Skeletal muscle tissue (tissue), 4 donors: ENCODE results near the gene TRAF4. TPM values are rescaled to one million over a fixed set of nuclear protein-coding genes. Genes with fewer than 3 reads are reported as not detected.

ENCODE experiments used
- H3K27ac ChIP-seq: one replicate; pipeline ENCODE4 v1.7.0; 2013; ENCODE audit warnings: mild to moderate bottlenecking, low read depth, low read length, inconsistent platforms
- H3K27me3 ChIP-seq, 3 donors: one replicate each; pipeline ENCODE4 v1.7.0; 2013; ENCODE audit warnings: low read length in 3 of 3; ENCODE audit not compliant: control insufficient read depth in 3 of 3, insufficient read depth in 3 of 3
- H3K36me3 ChIP-seq, 3 donors: one replicate each; pipeline ENCODE4 v1.7.0; 2013; ENCODE audit warnings: low read length in 3 of 3; ENCODE audit not compliant: control insufficient read depth in 3 of 3, insufficient read depth in 3 of 3
- H3K4me1 ChIP-seq, 3 donors: one replicate each; pipeline ENCODE4 v1.7.0; 2013; ENCODE audit warnings: low read length in 3 of 3, mild to moderate bottlenecking in 3 of 3; ENCODE audit not compliant: control insufficient read depth in 3 of 3, insufficient read depth in 3 of 3
- H3K4me3 ChIP-seq, 3 donors: one replicate each; pipeline ENCODE4 v1.7.0; 2013; ENCODE audit warnings: low read length in 3 of 3
- H3K9ac ChIP-seq, 3 donors: one replicate each; pipeline ENCODE4 v1.7.0; 2013; ENCODE audit warnings: low read length in 3 of 3, mild to moderate bottlenecking in 3 of 3, moderate library complexity in 2 of 3, low read depth in 1 of 3
- H3K9me3 ChIP-seq, 3 donors: one replicate each; pipeline ENCODE4 v1.7.0; 2013; ENCODE audit warnings: low read length in 3 of 3; ENCODE audit not compliant: control insufficient read depth in 3 of 3
- total RNA-seq: library from RNA; depleted of rRNA; stranded (reverse); fragments of >200 nt; gene quantifications from one replicate; pipeline ENCODE4 v1.2.3, GENCODE V29; 2014
- donor health status: Osteomylitis.

Gene TRAF4
- total RNA-seq, 1 donor from 2014 or later = 26.1 TPM

GRCh38 chr17:28747051-28747691 lies 3.4 kb downstream of the TRAF4 start:
- Histone ChIP-seq H3K4me1 (peaks cover 31 to 52% (median 38%) of the 10 kb centered on the region in 3 donors), H3K27ac (no peak overlapping the region), H3K27me3 (peaks cover 0 to 12% (median 6%) of the 10 kb centered on the region in 3 donors), H3K36me3 (peaks cover 0 to 7% (median 0%) of the 10 kb centered on the region in 3 donors), H3K9me3 (no peaks in the 10 kb centered on the region), H3K4me3 (no peak overlapping the region), H3K9ac (peak overlapping the region in 1 of 3 donors; percentile 45)

GRCh38 chr17:28747801-28748750 lies 4.3 kb downstream of the TRAF4 start:
- Histone ChIP-seq H3K4me3 (no peak overlapping the region), H3K9me3 (no peaks in the 10 kb centered on the region), H3K27me3 (peaks cover 0 to 12% (median 6%) of the 10 kb centered on the region in 3 donors), H3K9ac (no peak overlapping the region), H3K36me3 (peaks cover 0 to 7% (median 0%) of the 10 kb centered on the region in 3 donors), H3K27ac (no peak overlapping the region), H3K4me1 (peaks cover 30 to 49% (median 37%) of the 10 kb centered on the region in 3 donors)

- H3K9ac ChIP-seq = no peak overlapping the region
- no peaks in the 10 kb centered on the region for H3K9me3 ChIP-seq
- H3K4me3 ChIP-seq = no peak overlapping the region
- H3K4me1 ChIP-seq = peaks cover 27 to 43% (median 32%) of the 10 kb centered on the region in 3 donors
- peaks cover 0 to 12% (median 6%) of the 10 kb centered on the region in 3 donors for H3K27me3 ChIP-seq
- H3K27ac ChIP-seq = no peak overlapping the region
- H3K36me3 ChIP-seq = peaks cover 0 to 7% (median 0%) of the 10 kb centered on the region in 3 donors
Measured at GRCh38 chr17:28748852-28749515, 5.2 kb downstream of the TRAF4 start.

DNA sequence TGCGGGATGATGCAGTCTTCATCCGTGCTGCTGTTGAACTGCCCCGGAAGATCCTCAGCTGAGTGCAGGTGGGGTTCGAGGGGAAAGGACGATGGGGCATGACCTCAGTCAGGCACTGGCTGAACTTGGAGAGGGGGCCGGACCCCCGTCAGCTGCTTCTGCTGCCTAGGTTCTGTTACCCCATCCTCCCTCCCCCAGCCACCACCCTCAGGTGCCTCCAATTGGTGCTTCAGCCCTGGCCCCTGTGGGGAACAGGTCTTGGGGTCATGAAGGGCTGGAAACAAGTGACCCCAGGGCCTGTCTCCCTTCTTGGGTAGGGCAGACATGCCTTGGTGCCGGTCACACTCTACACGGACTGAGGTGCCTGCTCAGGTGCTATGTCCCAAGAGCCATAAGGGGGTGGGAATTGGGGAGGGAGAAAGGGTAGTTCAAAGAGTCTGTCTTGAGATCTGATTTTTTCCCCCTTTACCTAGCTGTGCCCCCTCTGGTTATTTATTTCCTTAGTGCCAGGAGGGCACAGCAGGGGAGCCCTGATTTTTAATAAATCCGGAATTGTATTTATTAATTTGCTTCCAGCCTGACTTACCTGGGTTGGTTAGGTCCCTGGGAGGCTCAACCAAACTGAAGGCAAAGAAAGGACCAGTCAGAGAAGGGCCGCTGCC lies 5.8 kb downstream of the TRAF4 start:
- H3K27me3 ChIP-seq = peaks cover 0 to 12% (median 4%) of the 10 kb centered on the region in 3 donors
- no peak overlapping the region for H3K27ac ChIP-seq
- peaks cover 0 to 7% (median 0%) of the 10 kb centered on the region in 3 donors for H3K36me3 ChIP-seq
- H3K4me1 ChIP-seq = peaks cover 23 to 39% (median 29%) of the 10 kb centered on the region in 3 donors
- no peak overlapping the region for H3K4me3 ChIP-seq
- no peak overlapping the region for H3K9ac ChIP-seq
- no peaks in the 10 kb centered on the region for H3K9me3 ChIP-seq

DNA sequence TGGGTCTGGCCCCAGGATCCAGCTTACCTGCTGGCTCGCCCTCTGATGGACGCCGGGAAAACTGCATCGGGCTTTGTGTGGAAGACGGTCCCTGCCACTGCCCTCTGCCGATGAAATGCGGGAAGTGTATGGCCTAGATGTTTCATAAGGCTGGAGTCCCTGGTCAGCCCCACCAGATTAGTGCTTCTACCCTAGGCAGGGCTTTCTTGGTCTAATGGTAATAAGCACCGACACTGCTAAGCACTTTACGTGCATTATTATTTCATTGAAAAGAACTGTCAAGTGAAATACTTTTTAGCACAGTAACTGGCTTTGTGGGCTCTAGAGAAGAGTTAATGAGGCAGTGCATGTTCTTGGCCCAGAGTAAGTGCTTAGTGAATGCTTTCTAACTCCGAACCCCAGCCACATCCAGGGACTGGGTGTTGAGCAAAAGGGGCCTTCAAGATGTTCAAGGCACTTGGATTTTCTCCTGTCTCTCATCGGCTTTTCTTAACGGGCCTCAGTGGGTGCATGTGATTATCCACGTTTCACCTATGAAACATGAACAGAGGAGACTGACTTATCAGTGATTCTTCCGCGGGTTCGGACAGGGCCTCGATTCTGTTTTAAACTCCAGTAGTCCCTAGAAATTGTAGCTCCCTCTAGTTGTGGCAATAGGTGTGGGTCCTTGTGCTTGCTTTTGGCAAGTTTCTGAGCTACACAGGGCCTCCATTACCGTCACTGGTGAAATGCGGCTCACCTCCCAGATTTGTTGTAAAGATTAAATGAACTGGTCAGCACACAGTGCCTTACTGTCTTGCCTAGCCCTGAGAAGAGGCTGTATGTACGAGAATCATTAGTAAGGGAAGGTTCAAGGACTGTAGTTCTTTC lies 6.6 kb downstream of the TRAF4 start:
- no peaks in the 10 kb centered on the region for H3K9me3 ChIP-seq
- H3K4me1 ChIP-seq = peaks cover 19 to 33% (median 23%) of the 10 kb centered on the region in 3 donors
- no peak overlapping the region for H3K27ac ChIP-seq
- H3K4me3 ChIP-seq = no peak overlapping the region
- peak overlapping the region in 2 of 3 donors; percentile 2 to 5 for H3K9ac ChIP-seq
- peaks cover 0 to 7% (median 0%) of the 10 kb centered on the region in 3 donors for H3K27me3 ChIP-seq
- H3K36me3 ChIP-seq = peaks cover 0 to 7% (median 0%) of the 10 kb centered on the region in 3 donors

GRCh38 chr17:28751600-28752366 lies 8.0 kb downstream of the TRAF4 start:
- H3K27ac ChIP-seq = no peak overlapping the region
- H3K4me3 ChIP-seq = no peak overlapping the region
- H3K9me3 ChIP-seq = no peaks in the 10 kb centered on the region
- H3K9ac ChIP-seq = no peak overlapping the region
- H3K4me1 ChIP-seq = peaks cover 6 to 20% (median 11%) of the 10 kb centered on the region in 3 donors
- H3K27me3 ChIP-seq = no peaks in the 10 kb centered on the region
- peaks cover 0 to 9% (median 3%) of the 10 kb centered on the region in 3 donors for H3K36me3 ChIP-seq

- no peak overlapping the region for H3K9ac ChIP-seq
- H3K4me1 ChIP-seq = peaks cover 0 to 2% (median 0%) of the 10 kb centered on the region in 3 donors
- no peak overlapping the region for H3K4me3 ChIP-seq
- no peaks in the 10 kb centered on the region for H3K9me3 ChIP-seq
- no peaks in the 10 kb centered on the region for H3K27me3 ChIP-seq
- H3K36me3 ChIP-seq = peaks cover 17 to 21% (median 19%) of the 10 kb centered on the region in 3 donors
- no peak overlapping the region for H3K27ac ChIP-seq
Measured at GRCh38 chr17:28755486-28755885, 11.7 kb downstream of the TRAF4 start.

- peaks cover 17 to 21% (median 19%) of the 10 kb centered on the region in 3 donors for H3K36me3 ChIP-seq
- H3K27me3 ChIP-seq = no peaks in the 10 kb centered on the region
- H3K27ac ChIP-seq = no peak overlapping the region
- no peak overlapping the region for H3K9ac ChIP-seq
- H3K4me1 ChIP-seq = peaks cover under 1 to 7% (median 4%) of the 10 kb centered on the region in 3 donors
- H3K4me3 ChIP-seq = no peak overlapping the region
- no peaks in the 10 kb centered on the region for H3K9me3 ChIP-seq
Measured at GRCh38 chr17:28756049-28756804, 12.4 kb downstream of the TRAF4 start.
